Heart left ventricle (tissue), 13 donors: Measurements from ENCODE around the gene WFDC1.

Experiments
- CTCF ChIP-seq, 12 donors: fragments of 200-600 bp; sonication (generic) in 4 of 12; IDR thresholded peaks; one replicate each; pipeline versions ENCODE4 v1.5.0 to v1.8.0; 2018 to 2022; ENCODE audit warnings: antibody characterized with exemption in 12 of 12, mild to moderate bottlenecking in 5 of 12
- POLR2A ChIP-seq, 2 donors: fragments of 450-650 bp; IDR thresholded peaks; one replicate each; pipeline ENCODE4 v1.6.1; 2017; ENCODE audit warnings: antibody characterized with exemption in 2 of 2, mild to moderate bottlenecking in 2 of 2, moderate library complexity in 2 of 2
- donor health status: ischemic (EF 13 %, LVEDD 7.1; RV severe dilation, severe dysfunction).
- donor health status: DM: no; HTN: yes; CAD: no.
- donor health status: DM: no; HTN: no; CAD: no.
- donor health status: ischemic (EF 25% LVEDD 6.9; RV normal size, moderate dysfunction).
- donor health status: ischemic (EF 25% LVEDD 5.7; RV mildly dilated, moderate dysfunction).
- donor health status: ischemic (EF 35%, LVEDD 5.7; RV mildly dilated, moderate dysfunction).
- donor health status: nonischemic (EF 11% LVEDD 7.7; RV severe dilation, severe dysfunction).
- donor health status: DM: yes; HTN: yes; CAD: no.
- donor health status: PGD.
- donor health status: ischemic (EF 29% LVEDD 5.4; RV normal size, mild dysfunction).
- donor health status: nonischemic (EF 23%, LVEDD 6.1; RV moderate dilation, normal function).

- TF ChIP-seq CTCF (IDR thresholded peaks at IDR 0.05) (no peak), POLR2A (IDR thresholded peaks at IDR 0.05) (no peak)
Observed at GRCh38 chr16:84373907-84374489, 79.3 kb downstream of the WFDC1 start.
